Activated naive CD4-positive, alpha-beta T cell (primary cell): ENCODE data around the gene HTR3C.

Experiments used
- DNase-seq, 4 experiments: peaks; one replicate each; lab custom pipeline; 2025; lab: John Stamatoyannopoulos, UW

The HTR3C gene

DNA sequence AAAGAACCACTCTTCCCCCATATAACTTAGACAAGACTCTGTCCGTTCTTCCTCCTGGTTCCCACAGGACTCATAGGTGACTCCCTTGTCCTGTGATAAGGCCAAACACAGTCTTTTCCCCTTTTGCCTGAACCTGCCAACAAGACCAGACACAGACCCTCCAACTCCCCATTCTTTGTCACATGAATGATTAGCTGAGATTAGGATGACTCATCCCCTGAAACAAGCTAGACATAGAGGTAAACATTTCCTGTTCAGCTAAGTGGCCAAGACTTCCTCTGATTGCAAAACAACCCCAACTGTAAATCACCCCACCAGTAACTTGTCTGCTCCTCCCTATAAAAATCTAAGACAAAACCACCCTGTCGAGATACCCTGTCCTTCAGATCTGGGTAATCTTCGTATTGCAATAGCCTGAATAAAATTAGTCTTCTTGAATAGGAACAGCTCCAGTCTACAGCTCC is 32.6 kb downstream of the HTR3C start:
- DNase-seq, result no peak

DNA sequence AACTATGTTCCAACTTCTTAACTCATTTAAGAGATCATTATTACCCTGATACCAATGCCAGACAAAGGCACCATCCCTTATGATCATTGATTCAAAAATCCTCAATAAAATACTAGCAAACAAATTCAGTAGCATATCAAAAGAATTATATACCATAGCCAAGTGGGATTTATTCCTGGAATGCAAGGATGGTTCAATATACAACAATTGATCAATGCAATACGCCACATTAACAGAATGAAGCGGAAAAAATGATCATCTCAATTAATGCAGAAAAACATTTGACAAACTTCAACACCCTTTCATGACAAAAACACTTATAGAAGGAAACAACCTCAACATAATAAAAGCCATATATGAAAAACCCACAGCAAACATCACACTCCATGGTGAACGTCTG is 39.4 kb downstream of the HTR3C start:
- no peak for DNase-seq

- no peak for DNase-seq
Observed at GRCh38 chr3:184096811-184097383, 44.0 kb downstream of the HTR3C start, which contains the start of gene HTR3E. Gene HTR3E, plus strand, starts transcription at chr3:184097064. Its CDS starts 466 bp downstream, at chr3:184097530.

DNA sequence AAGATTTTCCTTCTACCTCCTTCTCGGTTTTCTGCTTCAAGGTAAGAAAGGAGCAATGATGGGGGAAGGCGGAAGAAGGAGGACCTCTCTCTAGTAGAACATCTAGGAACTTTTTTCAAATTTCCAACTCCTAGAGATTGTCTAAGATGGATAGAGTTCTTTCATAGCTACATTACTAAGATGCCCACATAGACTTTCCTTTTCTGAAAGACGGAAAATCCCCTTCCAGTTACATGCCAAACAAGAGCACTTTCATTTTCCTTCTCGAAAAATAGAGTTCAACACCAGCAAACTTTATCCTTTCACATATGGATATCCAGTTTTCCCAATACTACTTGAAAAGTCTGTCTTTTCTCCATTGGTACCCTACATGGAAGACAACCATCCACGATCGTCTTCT is 44.7 kb downstream of the HTR3C start:
- no peak for DNase-seq

- DNase-seq, result no peak
Observed at GRCh38 chr3:184099806-184100686, 47.2 kb downstream of the HTR3C start.
